GM20000 (cell line): ENCODE results near the gene CCP110.

ENCODE experiments used
- DNase-seq: peaks from one replicate; pipeline ENCODE4 v3.0.0; 2012; ENCODE audit warnings: low spot score
- CTCF ChIP-seq: IDR thresholded peaks from 2 replicates; pipeline ENCODE4 v1.5.1; 2012; ENCODE audit warnings: mild to moderate bottlenecking, control low read depth; ENCODE audit errors: extremely low read depth, missing control alignments

CCP110 gene

DNA sequence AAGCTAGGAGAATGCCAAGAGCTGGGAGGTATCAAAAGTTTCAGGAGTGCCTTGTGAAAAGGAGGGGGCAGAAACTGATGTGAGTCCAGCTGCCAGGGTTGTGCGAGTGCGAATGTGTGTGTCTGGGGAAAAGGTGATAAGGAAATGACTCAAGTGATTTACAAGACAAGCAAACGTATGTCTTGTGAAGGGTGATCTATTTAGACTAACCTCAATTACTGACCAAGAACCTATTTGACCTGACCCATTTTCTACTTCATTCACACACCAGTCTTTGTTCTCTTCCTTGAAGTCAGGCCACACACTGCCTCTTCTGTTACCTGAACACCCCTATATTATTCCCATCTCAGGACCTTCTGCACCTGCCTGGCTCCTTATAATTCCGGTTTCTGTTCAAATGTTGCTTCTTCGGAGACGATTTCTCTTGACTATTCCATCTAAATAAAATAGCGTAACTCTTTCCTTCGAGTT is 2.8 kb upstream of the CCP110 start:
- peak; percentile 17 for DNase-seq
- no peak for TF ChIP-seq CTCF

DNA sequence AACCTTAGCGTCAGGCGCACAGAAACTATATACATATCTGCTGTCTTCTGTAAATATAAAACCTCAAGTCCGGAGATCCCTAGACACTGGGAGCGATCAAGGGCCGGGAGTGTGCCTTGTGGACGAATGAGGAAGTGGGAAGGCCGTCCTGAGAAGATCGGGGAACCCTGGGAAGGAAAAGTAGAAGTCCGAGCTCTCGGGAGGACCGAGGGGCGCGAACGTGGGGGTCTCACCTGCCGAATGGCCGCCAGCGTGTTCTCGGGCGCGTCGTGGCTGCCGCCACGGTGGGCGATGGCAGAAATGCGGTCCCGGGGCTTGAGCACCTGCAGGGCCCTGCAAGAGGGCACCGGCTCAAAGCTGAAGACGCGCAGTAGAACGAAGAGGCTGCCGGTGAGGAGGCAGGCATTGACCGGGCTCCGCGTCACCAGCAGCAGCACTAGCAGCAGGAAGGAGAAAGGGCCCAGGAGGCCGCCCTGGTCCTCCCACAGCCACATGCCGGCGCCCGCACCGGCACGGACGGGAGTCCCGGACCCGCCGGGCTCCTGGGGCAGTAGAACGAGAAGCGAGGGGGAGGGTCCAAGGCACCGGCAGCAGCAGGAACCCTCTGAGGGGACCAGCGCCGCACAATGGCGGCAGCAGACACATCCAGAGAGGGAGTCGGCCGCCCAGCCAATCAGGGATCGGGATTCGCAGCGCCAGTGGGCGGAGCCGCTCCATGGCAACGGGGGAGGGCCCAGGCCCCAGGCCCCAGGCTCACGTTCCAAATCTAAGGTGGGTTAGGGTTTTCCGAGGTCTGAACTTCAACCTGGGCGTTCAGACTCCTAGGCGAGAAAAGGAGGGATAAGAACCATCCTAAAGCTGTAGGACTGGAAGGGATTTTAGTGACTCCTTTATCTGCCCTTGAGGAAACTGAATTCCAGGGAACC is 2.0 kb upstream of the CCP110 start, which contains the start of gene GDE1:
Gene GDE1, minus strand, starts transcription at position 628 of the 926 bp plus-strand sequence. Its CDS starts 134 bp downstream, at position 494.
- DNase-seq: peak; percentile 93
- TF ChIP-seq CTCF: peak; percentile 52

DNA sequence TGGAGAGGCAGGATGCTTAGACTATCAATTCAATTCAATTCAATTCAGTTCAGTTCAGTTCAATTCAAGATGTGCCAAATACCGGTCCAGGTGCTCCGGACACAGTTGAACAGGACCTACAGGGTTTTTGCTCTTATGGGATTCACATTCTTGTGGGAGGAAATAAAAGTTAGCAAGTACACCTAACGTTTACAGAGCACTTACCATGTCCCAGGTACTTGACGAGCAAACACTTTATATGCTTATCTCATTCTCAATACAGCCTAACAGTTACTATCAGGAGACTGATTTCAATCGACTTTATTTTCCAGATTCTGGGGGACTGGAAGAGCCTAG is 1.4 kb upstream of the CCP110 start:
- TF ChIP-seq CTCF: no peak
- DNase-seq: no peak

- TF ChIP-seq CTCF: no peak
- no peak for DNase-seq
Measured at GRCh38 chr16:19522760-19523159, 982 bp upstream of the CCP110 start.

- DNase-seq: no peak
- TF ChIP-seq CTCF: no peak
Measured at GRCh38 chr16:19523184-19523558, 571 bp upstream of the CCP110 start.

DNA sequence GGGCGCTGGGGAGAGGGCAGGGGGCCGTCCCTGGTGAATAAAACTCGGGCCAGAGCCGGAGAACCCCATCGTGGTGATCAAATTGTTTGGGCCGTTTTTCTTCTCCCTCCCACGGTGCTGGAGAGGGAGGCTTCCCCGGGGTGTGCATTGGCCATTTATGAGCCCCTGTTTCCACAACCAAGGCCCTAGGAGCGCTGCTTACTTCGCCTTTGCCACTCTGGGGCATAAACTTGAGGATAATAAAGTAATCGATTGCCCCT is 544 bp downstream of the CCP110 start:
- no peak for DNase-seq
- no peak for TF ChIP-seq CTCF

GRCh38 chr16:19524616-19525384 is 1.1 kb downstream of the CCP110 start:
- DNase-seq: peak; percentile 15

More at GRCh38 chr16:19524616-19525384, 1.1 kb downstream of the CCP110 start:
- TF ChIP-seq CTCF: no peak
